SK-N-MC (cell line): Measurements from ENCODE around the gene TOX2.

Experiments used
- DNase-seq: peaks from one replicate; pipeline ENCODE4 v3.0.0-alpha.2; 2011; ENCODE audit warnings: low read depth, low spot score
- H3K27ac ChIP-seq: fragments of 200-600 bp; sonication (generic); 2 replicates; pipeline ENCODE4 v1.5.1; 2016; ENCODE audit warnings: mixed run types
- H3K36me3 ChIP-seq: fragments of 200-600 bp; sonication (generic); 2 replicates; pipeline ENCODE4 v1.6.1; 2017; ENCODE audit warnings: antibody characterized with exemption, low read length, mixed read lengths; ENCODE audit not compliant: insufficient read depth
- H3K4me3 ChIP-seq: fragments of 200-600 bp; sonication (generic); 2 replicates; pipeline ENCODE4 v1.5.1; 2016
- H3K9ac ChIP-seq: fragments of 200-600 bp; sonication (generic); 2 replicates; pipeline ENCODE4 v1.8.0; 2017; ENCODE audit warnings: mixed run types, mixed read lengths; ENCODE audit not compliant: insufficient read length
- H3K9me3 ChIP-seq: fragments of 200-600 bp; sonication (generic); 2 replicates; pipeline ENCODE4 v1.6.1; 2017; ENCODE audit warnings: low read depth, mild to moderate bottlenecking, antibody characterized with exemption, low read length, moderate library complexity, mixed read lengths
- EZH2 ChIP-seq: fragments of 200-600 bp; sonication (generic); IDR thresholded peaks from one replicate; pipeline ENCODE4 v1.6.1; 2017; ENCODE audit warnings: antibody characterized with exemption
- FOXP2 ChIP-seq: optimal IDR thresholded peaks from 2 replicates; pipeline ENCODE3; 2011; ENCODE audit warnings: mild to moderate bottlenecking, moderate library complexity; ENCODE audit not compliant: insufficient read depth; ENCODE audit errors: extremely low read length, control extremely low read depth
- POLR2AphosphoS5 ChIP-seq: IDR thresholded peaks from 2 replicates; pipeline ENCODE4 v1.6.1; 2012; ENCODE audit warnings: mild to moderate bottlenecking, low read depth, low read length, borderline replicate concordance

Gene TOX2

GRCh38 chr20:43995645-43996044, 81.0 kb downstream of the TOX2 start:
- no peak for DNase-seq
- Histone ChIP-seq H3K9me3 (no peaks in the 10 kb centered on the region), H3K9ac (no peak overlapping the region), H3K36me3 (peaks cover 10% of the 10 kb centered on the region), H3K4me3 (no peak overlapping the region), H3K27ac (no peak overlapping the region)
- TF ChIP-seq POLR2AphosphoS5 (no peak), EZH2 (no peak), FOXP2 (no peak)

- Histone ChIP-seq H3K9ac (no peak overlapping the region), H3K4me3 (no peak overlapping the region), H3K27ac (no peak overlapping the region), H3K36me3 (peaks cover 10% of the 10 kb centered on the region), H3K9me3 (no peaks in the 10 kb centered on the region)
- TF ChIP-seq POLR2AphosphoS5 (no peak), FOXP2 (no peak), EZH2 (no peak)
- no peak for DNase-seq
Measured at GRCh38 chr20:43996240-43996930, 81.7 kb downstream of the TOX2 start.

GRCh38 chr20:43999848-44000247, 85.2 kb downstream of the TOX2 start:
- Histone ChIP-seq H3K36me3 (peaks cover 5% of the 10 kb centered on the region; the same call in 1 of the 2 replicates), H3K9ac (no peak overlapping the region), H3K4me3 (no peak overlapping the region), H3K9me3 (no peaks in the 10 kb centered on the region), H3K27ac (no peak overlapping the region)
- no peak for DNase-seq
- TF ChIP-seq POLR2AphosphoS5 (no peak), EZH2 (no peak), FOXP2 (no peak)

GRCh38 chr20:44001667-44002596, 87.3 kb downstream of the TOX2 start:
- no peak overlapping the region for H3K27ac ChIP-seq
- no peak for DNase-seq
- no peak overlapping the region for H3K9ac ChIP-seq
- H3K9me3 ChIP-seq, result no peaks in the 10 kb centered on the region
- no peak for TF ChIP-seq EZH2
- no peak for TF ChIP-seq FOXP2
- TF ChIP-seq POLR2AphosphoS5, result no peak
- peaks cover 7% of the 10 kb centered on the region; the same call in 1 of the 2 replicates for H3K36me3 ChIP-seq
- H3K4me3 ChIP-seq, result no peak overlapping the region

GRCh38 chr20:44002861-44003260, 88.2 kb downstream of the TOX2 start:
- TF ChIP-seq EZH2 (no peak), POLR2AphosphoS5 (no peak), FOXP2 (no peak)
- Histone ChIP-seq H3K9me3 (no peaks in the 10 kb centered on the region), H3K27ac (no peak overlapping the region), H3K36me3 (peaks cover 15% of the 10 kb centered on the region; the same call in 1 of the 2 replicates), H3K9ac (no peak overlapping the region), H3K4me3 (no peak overlapping the region)
- DNase-seq, result no peak

GRCh38 chr20:44003609-44004008, 89.0 kb downstream of the TOX2 start:
- no peak for TF ChIP-seq EZH2
- TF ChIP-seq FOXP2, result no peak
- TF ChIP-seq POLR2AphosphoS5, result no peak
- Histone ChIP-seq H3K27ac (no peak overlapping the region), H3K9me3 (no peaks in the 10 kb centered on the region), H3K4me3 (no peak overlapping the region), H3K9ac (no peak overlapping the region), H3K36me3 (peaks cover 15% of the 10 kb centered on the region; the same call in 1 of the 2 replicates)
- DNase-seq, result no peak

- H3K9ac ChIP-seq, result no peak overlapping the region
- no peak overlapping the region for H3K27ac ChIP-seq
- H3K36me3 ChIP-seq, result peaks cover 15% of the 10 kb centered on the region; the same call in 1 of the 2 replicates
- no peak overlapping the region for H3K4me3 ChIP-seq
- no peak for TF ChIP-seq FOXP2
- TF ChIP-seq EZH2, result no peak
- TF ChIP-seq POLR2AphosphoS5, result no peak
- no peak for DNase-seq
- H3K9me3 ChIP-seq, result no peaks in the 10 kb centered on the region
Measured at GRCh38 chr20:44004306-44004915, 89.8 kb downstream of the TOX2 start.

- no peak overlapping the region for H3K9ac ChIP-seq
- DNase-seq, result no peak
Measured at GRCh38 chr20:44005661-44006060, 91.0 kb downstream of the TOX2 start.

More at GRCh38 chr20:44005661-44006060, 91.0 kb downstream of the TOX2 start:
- H3K27ac ChIP-seq, result no peak overlapping the region
- H3K4me3 ChIP-seq, result no peak overlapping the region
- H3K9me3 ChIP-seq, result no peaks in the 10 kb centered on the region
- TF ChIP-seq POLR2AphosphoS5, result no peak
- no peak for TF ChIP-seq FOXP2
- no peak for TF ChIP-seq EZH2
- H3K36me3 ChIP-seq, result peaks cover 15% of the 10 kb centered on the region; the same call in 1 of the 2 replicates
